Natural killer cell (primary cell): ENCODE measurements around the gene SNRPD3. TPM values are rescaled to one million over a fixed set of nuclear protein-coding genes. Genes with fewer than 3 reads are reported as not detected.
A peak's percentile ranks its signal among the peaks of the same experiment; 100 is the strongest.

Source experiments
- ATAC-seq, 3 donors: fragments of 150-1000 bp in 2 of 3; fragments of 200-7000 bp in 1 of 3; cut with Tn5 transposase; 1 replicate in 1 of 3; 2 replicates in 2 of 3; pipeline ENCODE4 v1.10.0; 2021; ENCODE audit warnings: mild to moderate bottlenecking in 2 of 3, moderate library complexity in 2 of 3
- DNase-seq, 2 donors: peaks; one replicate each; pipeline versions ENCODE4 v3.0.0 to v3.0.0-alpha.2; 2013 to 2021; ENCODE audit warnings: mixed read lengths in 1 of 2
- H3K27ac ChIP-seq: one replicate; pipeline ENCODE4 v1.5.1; 2013; ENCODE audit warnings: mild to moderate bottlenecking, low read length
- H3K27me3 ChIP-seq: one replicate; pipeline ENCODE4 v1.6.1; 2013; ENCODE audit warnings: low read length; ENCODE audit not compliant: control insufficient read depth, insufficient read depth
- H3K36me3 ChIP-seq: one replicate; pipeline ENCODE4 v1.6.1; 2013; ENCODE audit warnings: low read length; ENCODE audit not compliant: control insufficient read depth, insufficient read depth
- H3K4me1 ChIP-seq: one replicate; pipeline ENCODE4 v1.6.1; 2013; ENCODE audit warnings: low read length; ENCODE audit not compliant: control insufficient read depth, insufficient read depth
- H3K4me3 ChIP-seq: one replicate; pipeline ENCODE4 v1.5.1; 2013; ENCODE audit warnings: low read length
- H3K9me3 ChIP-seq: one replicate; pipeline ENCODE4 v1.6.1; 2013; ENCODE audit warnings: low read length; ENCODE audit not compliant: control insufficient read depth, insufficient read depth
- H3K27ac Mint-ChIP-seq, 2 donors: one replicate each; pipeline ENCODE4 v1.8.0; 2022; ENCODE audit warnings: mild to moderate bottlenecking in 2 of 2, mixed read lengths in 2 of 2, moderate library complexity in 1 of 2
- H3K27me3 Mint-ChIP-seq, 2 donors: one replicate each; pipeline ENCODE4 v1.8.0; 2022; ENCODE audit warnings: low read depth in 2 of 2, mixed read lengths in 2 of 2
- H3K36me3 Mint-ChIP-seq: one replicate; pipeline ENCODE4 v1.8.0; 2022; ENCODE audit warnings: mixed read lengths
- H3K4me1 Mint-ChIP-seq, 2 donors: one replicate each; pipeline ENCODE4 v1.8.0; 2022; ENCODE audit warnings: mixed read lengths in 2 of 2
- H3K4me3 Mint-ChIP-seq: one replicate; pipeline ENCODE4 v1.8.0; 2022; ENCODE audit warnings: mild to moderate bottlenecking, moderate library complexity, mixed read lengths
- H3K9me3 Mint-ChIP-seq, 2 donors: one replicate each; pipeline ENCODE4 v1.8.0; 2022; ENCODE audit warnings: mixed read lengths in 2 of 2
- WGBS: methylation state at CpG from one replicate; pipeline ENCODE4 v1.1.7; 2013; ENCODE audit warnings: missing lambda C conversion rate; ENCODE audit not compliant: insufficient coverage; 5-methylcytosine and 5-hydroxymethylcytosine counted together
- intact Hi-C: fragments of 100-400 bp; cut with micrococcal nuclease; formaldehyde crosslinking; loops from one replicate; pipeline ENCODE4 v1.14.2; 2022
- total RNA-seq, 4 donors: library from RNA; stranded (reverse); fragments of 120-200 nt in 1 of 4; gene quantifications; one replicate each; pipeline versions ENCODE4 v1.2.3 to v1.2.4, GENCODE V29; 2013 to 2022
- TF ChIP-seq, protein P1 (sequence below): fragments of 200-600 bp; IDR thresholded peaks from one replicate; pipeline ENCODE4 v1.8.0; 2022; ENCODE audit warnings: antibody characterized with exemption

SNRPD3 gene
- total RNA-seq, 3 donors from 2014 or later (not counting 1 experiment from before 2014, with no cell fraction given): 40.9 to 44.6 (median 44.0) TPM

DNA sequence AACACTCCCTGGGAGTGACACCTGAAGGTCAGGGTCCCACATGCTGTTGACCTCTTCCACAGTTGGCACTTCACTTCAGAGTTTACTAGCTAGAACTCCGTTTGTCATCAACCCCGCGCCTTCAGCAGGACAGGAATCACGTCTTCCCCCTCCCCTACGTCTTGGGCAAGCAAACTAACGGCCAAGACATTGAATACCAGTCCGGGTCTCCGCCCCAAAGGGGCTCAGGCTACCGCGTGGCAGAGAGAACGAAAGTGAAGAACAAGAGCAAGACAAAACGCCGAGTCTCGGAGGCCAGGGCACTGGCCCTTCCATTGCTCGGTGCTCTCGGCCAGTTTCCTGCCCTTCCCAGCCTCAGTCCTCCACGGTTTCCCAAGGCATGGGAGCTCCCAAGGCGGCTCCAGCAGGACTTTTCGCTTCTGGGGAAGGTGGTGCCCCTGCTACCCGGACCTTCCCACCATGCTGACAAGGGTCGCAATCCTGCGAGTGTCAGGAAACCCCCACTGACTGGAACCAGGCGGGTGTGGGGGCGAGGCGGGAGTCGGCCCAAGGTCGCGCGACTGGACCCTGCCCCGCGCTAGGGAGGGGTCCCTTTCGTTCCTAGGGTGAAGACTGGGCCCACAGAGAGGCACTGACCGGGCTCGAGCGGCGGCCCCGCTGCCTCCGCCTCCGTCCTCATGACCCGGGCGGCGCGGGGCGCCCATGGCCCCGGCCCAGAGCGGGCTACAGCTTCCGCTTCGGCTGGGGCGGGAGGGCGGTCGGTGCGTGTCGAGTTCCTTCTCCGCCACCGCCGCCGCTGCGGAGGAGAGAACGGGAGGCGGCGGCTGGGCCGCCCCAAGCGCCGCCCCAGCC is 1.3 kb upstream of the SNRPD3 start, which contains the start of gene GUCD1:
Gene GUCD1, minus strand, starts transcription at position 826 of the 852 bp plus-strand sequence. Its CDS starts 147 bp downstream, at position 679.
- intact Hi-C loops: no loop called here
- Mint-ChIP-seq H3K4me1 (peaks cover 64 to 76% of the 10 kb centered on the region in 2 donors), H3K27ac (peak within 1 kb of the TSS; percentile 99), H3K27me3 (no peaks in the 10 kb centered on the region), H3K36me3 (no peaks in the 10 kb centered on the region), H3K4me3 (peak within 1 kb of the TSS; percentile 98), H3K9me3 (no peaks in the 10 kb centered on the region)
- TF ChIP-seq, protein P1, sequence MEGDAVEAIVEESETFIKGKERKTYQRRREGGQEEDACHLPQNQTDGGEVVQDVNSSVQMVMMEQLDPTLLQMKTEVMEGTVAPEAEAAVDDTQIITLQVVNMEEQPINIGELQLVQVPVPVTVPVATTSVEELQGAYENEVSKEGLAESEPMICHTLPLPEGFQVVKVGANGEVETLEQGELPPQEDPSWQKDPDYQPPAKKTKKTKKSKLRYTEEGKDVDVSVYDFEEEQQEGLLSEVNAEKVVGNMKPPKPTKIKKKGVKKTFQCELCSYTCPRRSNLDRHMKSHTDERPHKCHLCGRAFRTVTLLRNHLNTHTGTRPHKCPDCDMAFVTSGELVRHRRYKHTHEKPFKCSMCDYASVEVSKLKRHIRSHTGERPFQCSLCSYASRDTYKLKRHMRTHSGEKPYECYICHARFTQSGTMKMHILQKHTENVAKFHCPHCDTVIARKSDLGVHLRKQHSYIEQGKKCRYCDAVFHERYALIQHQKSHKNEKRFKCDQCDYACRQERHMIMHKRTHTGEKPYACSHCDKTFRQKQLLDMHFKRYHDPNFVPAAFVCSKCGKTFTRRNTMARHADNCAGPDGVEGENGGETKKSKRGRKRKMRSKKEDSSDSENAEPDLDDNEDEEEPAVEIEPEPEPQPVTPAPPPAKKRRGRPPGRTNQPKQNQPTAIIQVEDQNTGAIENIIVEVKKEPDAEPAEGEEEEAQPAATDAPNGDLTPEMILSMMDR: no peak
- DNase-seq (peak in 1 of 2 donors; percentile 52), ATAC-seq (no peak)
- Histone ChIP-seq H3K4me3 (peak within 1 kb of the TSS; percentile 88), H3K27me3 (no peaks in the 10 kb centered on the region), H3K36me3 (peaks cover 18% of the 10 kb centered on the region), H3K27ac (peak within 1 kb of the TSS; percentile 87), H3K4me1 (peaks cover 38% of the 10 kb centered on the region), H3K9me3 (no peaks in the 10 kb centered on the region)
- WGBS: under 1% methylated on average over 64 of the region's 64 CpGs

DNA sequence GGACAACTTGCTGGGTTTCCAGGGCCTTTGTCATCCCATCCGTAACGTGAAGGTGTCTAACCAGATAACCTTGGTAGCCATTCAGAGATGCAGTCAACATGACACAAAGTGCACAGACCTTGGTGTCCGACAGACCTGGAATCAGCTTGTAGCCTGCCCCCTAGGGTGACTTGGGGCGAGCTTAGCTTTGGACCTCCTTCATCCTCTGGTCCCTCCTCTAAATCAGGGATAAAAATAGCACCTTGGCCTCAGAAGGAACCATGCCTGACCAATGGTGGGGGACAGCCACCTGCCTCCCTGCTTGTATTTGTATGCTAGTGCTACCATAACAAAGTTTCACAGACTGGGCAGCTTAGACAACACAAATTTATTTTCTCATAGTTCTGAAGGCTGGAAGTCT is 3.7 kb downstream of the SNRPD3 start:
- H3K9me3 ChIP-seq: no peaks in the 10 kb centered on the region
- Mint-ChIP-seq H3K27me3 (no peaks in the 10 kb centered on the region), H3K9me3 (no peaks in the 10 kb centered on the region), H3K36me3 (no peaks in the 10 kb centered on the region), H3K4me1 (peaks cover 54 to 64% of the 10 kb centered on the region in 2 donors), H3K27ac (peak overlapping the region in 1 of 2 donors; percentile 0), H3K4me3 (no peak overlapping the region)
- H3K4me1 ChIP-seq: peaks cover 12% of the 10 kb centered on the region
- WGBS: 84% methylated on average over 4 of the region's 4 CpGs
- H3K27ac ChIP-seq: no peak overlapping the region
- no peaks in the 10 kb centered on the region for H3K27me3 ChIP-seq
- ATAC-seq (no peak), DNase-seq (no peak)
- H3K36me3 ChIP-seq: peaks cover 37% of the 10 kb centered on the region
- no peak overlapping the region for H3K4me3 ChIP-seq
- TF ChIP-seq, protein P1: no peak
- intact Hi-C loops: no loop called here

DNA sequence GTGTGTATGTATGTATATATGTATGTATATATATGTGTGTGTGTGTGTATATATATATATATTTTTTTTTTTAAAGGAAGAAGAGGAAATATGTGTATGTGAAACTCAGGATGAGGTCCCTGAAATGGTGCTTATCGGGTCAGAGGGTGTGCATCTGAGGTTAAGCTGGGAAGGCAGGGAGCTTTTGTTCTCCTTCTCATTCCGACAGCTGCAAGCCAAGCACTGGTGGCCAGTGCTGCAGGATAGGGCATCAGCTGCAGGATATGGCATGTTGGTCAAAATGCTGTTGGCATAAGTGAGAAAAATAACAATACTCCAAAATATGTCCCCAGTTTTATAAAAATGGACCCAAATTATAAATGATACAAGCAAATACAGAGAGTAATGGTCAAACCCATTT is 7.4 kb downstream of the SNRPD3 start:
- WGBS: 91% methylated on average over 2 of the region's 2 CpGs
- Mint-ChIP-seq H3K27ac (no peak overlapping the region), H3K27me3 (no peaks in the 10 kb centered on the region), H3K36me3 (no peaks in the 10 kb centered on the region), H3K4me1 (peaks cover 24 to 51% of the 10 kb centered on the region in 2 donors), H3K4me3 (no peak overlapping the region), H3K9me3 (no peaks in the 10 kb centered on the region)
- TF ChIP-seq, protein P1: no peak
- intact Hi-C loops: no loop called here
- Histone ChIP-seq H3K4me1 (no peaks in the 10 kb centered on the region), H3K4me3 (no peak overlapping the region), H3K36me3 (peaks cover 38% of the 10 kb centered on the region), H3K27me3 (no peaks in the 10 kb centered on the region), H3K9me3 (no peaks in the 10 kb centered on the region), H3K27ac (no peak overlapping the region)
- no peak for ATAC-seq
- no peak for DNase-seq
